IPS-18c (cell line): ENCODE data around the gene TRIM10.

Experiments used
- H3K4me3 ChIP-seq: 2 replicates; pipeline ENCODE4 v1.7.0; 2013; ENCODE audit warnings: low read depth, mild to moderate bottlenecking, low read length, moderate library complexity; ENCODE audit not compliant: insufficient read depth
- H3K9me3 ChIP-seq: one replicate; pipeline ENCODE4 v1.6.1; 2013; ENCODE audit warnings: mild to moderate bottlenecking, low read length, moderate library complexity; ENCODE audit not compliant: control insufficient read depth, insufficient read depth

TRIM10 gene

GRCh38 chr6:30157999-30158398, 3.0 kb downstream of the TRIM10 start:
- no peak overlapping the region for H3K4me3 ChIP-seq

GRCh38 chr6:30157581-30157980, 3.4 kb downstream of the TRIM10 start:
- H3K9me3 ChIP-seq, result no peaks in the 10 kb centered on the region
- H3K4me3 ChIP-seq, result no peak overlapping the region

More at GRCh38 chr6:30157999-30158398, 3.0 kb downstream of the TRIM10 start:
- no peaks in the 10 kb centered on the region for H3K9me3 ChIP-seq

GRCh38 chr6:30156774-30157173, 4.2 kb downstream of the TRIM10 start:
- no peak overlapping the region for H3K4me3 ChIP-seq
- H3K9me3 ChIP-seq, result no peaks in the 10 kb centered on the region

- Histone ChIP-seq H3K4me3 (no peak overlapping the region), H3K9me3 (no peaks in the 10 kb centered on the region)
These were observed 4.8 kb downstream of the TRIM10 start for GRCh38 chr6:30156262-30156599.

- Histone ChIP-seq H3K9me3 (no peaks in the 10 kb centered on the region), H3K4me3 (no peak overlapping the region)
These were observed 5.3 kb downstream of the TRIM10 start for GRCh38 chr6:30155520-30156261.

GRCh38 chr6:30154709-30155519, 6.1 kb downstream of the TRIM10 start:
- no peak overlapping the region for H3K4me3 ChIP-seq
- H3K9me3 ChIP-seq, result no peaks in the 10 kb centered on the region

- Histone ChIP-seq H3K4me3 (no peak overlapping the region), H3K9me3 (no peaks in the 10 kb centered on the region)
These were observed 7.0 kb downstream of the TRIM10 start for GRCh38 chr6:30154061-30154460.

GRCh38 chr6:30152910-30153610, 8.0 kb downstream of the TRIM10 start:
- no peaks in the 10 kb centered on the region for H3K9me3 ChIP-seq
- no peak overlapping the region for H3K4me3 ChIP-seq

GRCh38 chr6:30152016-30152673, 8.9 kb downstream of the TRIM10 start:
- Histone ChIP-seq H3K9me3 (no peaks in the 10 kb centered on the region), H3K4me3 (no peak overlapping the region)

GRCh38 chr6:30151580-30151979, 9.4 kb downstream of the TRIM10 start:
- no peak overlapping the region for H3K4me3 ChIP-seq
- no peaks in the 10 kb centered on the region for H3K9me3 ChIP-seq

GRCh38 chr6:30150671-30151395, 10.2 kb downstream of the TRIM10 start:
- Histone ChIP-seq H3K9me3 (no peaks in the 10 kb centered on the region), H3K4me3 (no peak overlapping the region)

- Histone ChIP-seq H3K4me3 (no peak overlapping the region), H3K9me3 (no peaks in the 10 kb centered on the region)
These were observed 11.0 kb downstream of the TRIM10 start for GRCh38 chr6:30149858-30150550.

GRCh38 chr6:30149234-30149633, 11.8 kb downstream of the TRIM10 start:
- H3K4me3 ChIP-seq, result no peak overlapping the region

GRCh38 chr6:30147096-30147495, 13.9 kb downstream of the TRIM10 start:
- Histone ChIP-seq H3K4me3 (no peak overlapping the region), H3K9me3 (no peaks in the 10 kb centered on the region)

More at GRCh38 chr6:30149234-30149633, 11.8 kb downstream of the TRIM10 start:
- no peaks in the 10 kb centered on the region for H3K9me3 ChIP-seq

- Histone ChIP-seq H3K4me3 (no peak overlapping the region), H3K9me3 (no peaks in the 10 kb centered on the region)
These were observed 15.2 kb downstream of the TRIM10 start for GRCh38 chr6:30145818-30146217.

GRCh38 chr6:30144811-30145210, 16.2 kb downstream of the TRIM10 start:
- Histone ChIP-seq H3K4me3 (no peak overlapping the region), H3K9me3 (no peaks in the 10 kb centered on the region)
